ENCODE results near the gene GRHL1.

The GRHL1 gene, protein sequence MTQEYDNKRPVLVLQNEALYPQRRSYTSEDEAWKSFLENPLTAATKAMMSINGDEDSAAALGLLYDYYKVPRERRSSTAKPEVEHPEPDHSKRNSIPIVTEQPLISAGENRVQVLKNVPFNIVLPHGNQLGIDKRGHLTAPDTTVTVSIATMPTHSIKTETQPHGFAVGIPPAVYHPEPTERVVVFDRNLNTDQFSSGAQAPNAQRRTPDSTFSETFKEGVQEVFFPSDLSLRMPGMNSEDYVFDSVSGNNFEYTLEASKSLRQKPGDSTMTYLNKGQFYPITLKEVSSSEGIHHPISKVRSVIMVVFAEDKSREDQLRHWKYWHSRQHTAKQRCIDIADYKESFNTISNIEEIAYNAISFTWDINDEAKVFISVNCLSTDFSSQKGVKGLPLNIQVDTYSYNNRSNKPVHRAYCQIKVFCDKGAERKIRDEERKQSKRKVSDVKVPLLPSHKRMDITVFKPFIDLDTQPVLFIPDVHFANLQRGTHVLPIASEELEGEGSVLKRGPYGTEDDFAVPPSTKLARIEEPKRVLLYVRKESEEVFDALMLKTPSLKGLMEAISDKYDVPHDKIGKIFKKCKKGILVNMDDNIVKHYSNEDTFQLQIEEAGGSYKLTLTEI

DNA sequence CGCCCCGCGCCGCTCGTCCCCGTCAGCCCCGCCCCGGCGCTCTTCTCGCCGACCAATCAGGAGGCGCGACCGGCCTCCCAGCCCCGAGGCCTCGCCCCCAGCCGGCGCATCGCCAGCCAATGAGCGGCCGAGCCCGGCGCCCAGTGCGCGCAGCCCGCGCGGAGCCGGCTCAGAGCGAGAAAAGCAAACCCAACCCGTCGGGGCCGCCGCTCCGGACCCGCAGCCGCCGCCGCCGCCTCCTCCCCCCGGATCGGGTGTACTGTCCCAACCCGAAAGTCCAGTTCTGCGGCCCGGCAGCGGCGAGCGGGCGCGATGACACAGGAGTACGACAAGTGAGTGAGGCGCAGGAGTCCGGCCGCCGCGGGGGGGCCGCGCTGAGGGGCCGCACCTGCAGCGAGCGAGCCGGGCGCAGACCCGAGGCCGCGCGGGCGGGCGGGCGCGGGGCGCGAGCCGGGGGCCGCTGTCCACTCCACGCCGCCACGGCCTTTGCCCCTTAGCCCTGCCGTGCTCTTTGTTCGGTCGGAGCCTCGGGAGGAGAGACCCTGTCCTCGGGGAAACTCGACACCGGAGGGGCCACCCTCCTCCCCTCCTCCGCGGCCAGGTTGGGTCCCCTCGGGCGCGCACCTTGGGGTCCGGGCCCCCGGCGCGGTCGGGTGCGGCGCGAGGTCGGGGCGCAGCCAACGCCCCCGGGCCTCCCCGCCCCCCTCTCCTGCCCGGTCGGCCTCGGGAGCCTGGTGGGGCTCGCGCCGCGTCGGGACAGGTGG lies at the start of gene GRHL1:
GRHL1 (plus strand) TSS at position 172 of the 764 bp plus-strand sequence; CDS start at position 313, 141 bp downstream.
- TF ChIP-seq, protein P1, sequence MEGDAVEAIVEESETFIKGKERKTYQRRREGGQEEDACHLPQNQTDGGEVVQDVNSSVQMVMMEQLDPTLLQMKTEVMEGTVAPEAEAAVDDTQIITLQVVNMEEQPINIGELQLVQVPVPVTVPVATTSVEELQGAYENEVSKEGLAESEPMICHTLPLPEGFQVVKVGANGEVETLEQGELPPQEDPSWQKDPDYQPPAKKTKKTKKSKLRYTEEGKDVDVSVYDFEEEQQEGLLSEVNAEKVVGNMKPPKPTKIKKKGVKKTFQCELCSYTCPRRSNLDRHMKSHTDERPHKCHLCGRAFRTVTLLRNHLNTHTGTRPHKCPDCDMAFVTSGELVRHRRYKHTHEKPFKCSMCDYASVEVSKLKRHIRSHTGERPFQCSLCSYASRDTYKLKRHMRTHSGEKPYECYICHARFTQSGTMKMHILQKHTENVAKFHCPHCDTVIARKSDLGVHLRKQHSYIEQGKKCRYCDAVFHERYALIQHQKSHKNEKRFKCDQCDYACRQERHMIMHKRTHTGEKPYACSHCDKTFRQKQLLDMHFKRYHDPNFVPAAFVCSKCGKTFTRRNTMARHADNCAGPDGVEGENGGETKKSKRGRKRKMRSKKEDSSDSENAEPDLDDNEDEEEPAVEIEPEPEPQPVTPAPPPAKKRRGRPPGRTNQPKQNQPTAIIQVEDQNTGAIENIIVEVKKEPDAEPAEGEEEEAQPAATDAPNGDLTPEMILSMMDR (IDR thresholded peaks at IDR 0.05; ENCODE audit: insufficient read depth, low read depth, low read length, missing control alignments): no peak
- H3K4me3 ChIP-seq (ENCODE audit: low read length): peak within 1 kb of the TSS; percentile 77
- DNase-seq (ENCODE audit: low read depth): peak; percentile 96

DNA sequence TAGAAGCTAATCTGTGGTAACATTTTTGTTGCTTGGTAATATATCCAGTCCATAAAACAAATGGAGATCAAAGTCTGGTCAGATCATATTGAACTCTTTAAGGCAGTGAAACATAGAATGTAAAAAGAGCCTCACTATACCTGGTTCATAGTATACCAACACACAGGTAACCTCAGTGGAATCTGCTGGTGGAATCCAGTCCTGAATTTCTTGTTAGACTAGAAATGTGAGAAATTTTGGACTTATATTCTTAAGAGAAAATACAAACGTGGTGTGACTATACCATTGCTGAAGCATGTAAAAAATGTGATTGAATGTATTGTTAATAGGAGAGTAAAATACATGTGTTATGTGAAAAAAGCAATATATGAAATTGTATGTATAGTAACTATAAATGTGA lies 46.1 kb upstream of the GRHL1 start:
- TF ChIP-seq, protein P1 (IDR thresholded peaks at IDR 0.05; ENCODE audit: insufficient read depth, low read depth, low read length, missing control alignments): no peak
- DNase-seq (ENCODE audit: low read depth): peak; percentile 88
- no peak overlapping the region for H3K4me3 ChIP-seq (ENCODE audit: low read length)

DNA sequence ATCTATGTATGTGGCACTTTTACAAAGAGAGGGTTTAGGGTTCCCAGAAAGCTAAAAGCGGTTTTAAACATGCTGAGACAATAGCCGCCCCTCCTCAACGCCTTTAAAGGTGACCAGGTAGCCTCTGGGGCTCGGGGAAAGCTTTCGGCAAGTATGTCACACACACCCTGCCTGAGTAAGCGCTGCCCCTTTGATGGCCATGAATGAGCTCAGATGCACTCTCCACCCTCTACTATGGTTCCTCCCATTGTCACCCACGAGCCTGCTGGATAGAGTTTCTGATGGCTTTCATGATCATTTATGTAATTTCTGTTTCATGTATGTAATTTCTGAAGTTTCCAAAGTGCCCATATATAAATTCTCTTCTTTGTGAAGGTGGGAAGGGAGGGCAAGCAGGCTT lies 44.1 kb upstream of the GRHL1 start:
- TF ChIP-seq, protein P1 (IDR thresholded peaks at IDR 0.05; ENCODE audit: insufficient read depth, low read depth, low read length, missing control alignments): no peak
- no peak for DNase-seq (ENCODE audit: low read depth)
- no peak overlapping the region for H3K4me3 ChIP-seq (ENCODE audit: low read length)

DNA sequence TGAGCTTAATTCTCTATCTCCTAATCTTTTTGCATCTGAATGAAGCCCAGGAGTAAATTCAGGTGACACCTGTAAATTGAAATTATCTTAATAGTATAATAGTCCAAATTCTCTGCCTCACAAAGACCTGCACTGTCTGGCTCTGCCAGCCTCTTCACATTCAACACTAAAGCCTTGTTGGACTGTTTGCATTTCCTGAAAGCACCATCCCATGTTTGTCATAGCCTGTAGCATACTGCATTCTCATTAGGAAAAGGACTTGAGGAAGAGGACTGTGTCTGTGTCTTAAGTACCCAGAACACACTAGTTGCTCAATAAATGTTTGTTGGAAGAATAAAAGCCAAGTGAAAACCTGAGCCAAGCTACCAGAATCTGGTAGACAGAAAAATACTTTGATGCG lies 42.9 kb upstream of the GRHL1 start:
- H3K4me3 ChIP-seq (ENCODE audit: low read length): no peak overlapping the region
- TF ChIP-seq, protein P1 (IDR thresholded peaks at IDR 0.05; ENCODE audit: insufficient read depth, low read depth, low read length, missing control alignments): no peak
- peak; percentile 35 for DNase-seq (ENCODE audit: low read depth)

DNA sequence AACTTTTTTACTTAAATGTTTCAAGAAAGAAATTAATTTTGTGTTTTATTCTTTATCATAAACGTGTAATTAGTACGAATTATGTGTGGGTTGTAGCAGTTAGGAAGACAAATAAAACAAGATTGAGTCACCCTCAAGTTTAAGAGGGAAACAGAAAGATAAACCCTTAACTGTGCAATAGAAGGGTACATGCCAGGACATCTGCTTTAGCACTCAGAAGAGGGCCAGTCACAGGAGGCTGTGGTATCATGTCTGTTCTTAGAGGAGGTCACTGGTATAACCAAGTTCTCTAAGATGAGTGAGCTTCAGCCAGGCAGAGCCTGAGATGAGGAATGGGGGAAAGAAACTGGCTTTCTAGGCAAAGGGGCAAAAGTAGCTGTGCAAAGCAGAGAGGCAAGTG lies 42.4 kb upstream of the GRHL1 start:
- TF ChIP-seq, protein P1 (IDR thresholded peaks at IDR 0.05; ENCODE audit: insufficient read depth, low read depth, low read length, missing control alignments): no peak
- peak; percentile 52 for DNase-seq (ENCODE audit: low read depth)
- no peak overlapping the region for H3K4me3 ChIP-seq (ENCODE audit: low read length)

DNA sequence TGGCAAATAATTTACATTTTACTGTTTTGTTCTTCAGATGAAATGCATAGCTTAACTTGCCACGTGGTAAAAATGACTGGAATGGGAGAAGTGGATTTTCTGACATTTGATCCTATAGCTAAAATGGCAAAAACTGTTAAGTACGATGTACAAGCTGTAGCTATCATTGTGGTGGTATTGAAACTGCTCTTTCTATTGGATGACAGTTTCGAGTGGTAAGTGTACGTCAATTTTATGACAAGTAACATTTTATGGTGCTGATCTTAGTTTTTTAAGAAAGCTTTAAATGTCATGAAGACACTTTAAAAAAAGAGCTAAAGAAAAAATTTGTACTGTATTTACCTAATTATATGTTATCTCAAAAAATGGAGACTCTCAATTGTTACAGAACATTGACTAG lies 40.8 kb upstream of the GRHL1 start:
- TF ChIP-seq, protein P1 (IDR thresholded peaks at IDR 0.05; ENCODE audit: insufficient read depth, low read depth, low read length, missing control alignments): no peak
- DNase-seq (ENCODE audit: low read depth): no peak
- no peak overlapping the region for H3K4me3 ChIP-seq (ENCODE audit: low read length)
